Measurements from ENCODE around the gene FRAS1.

FRAS1 gene

GRCh38 chr4:78396613-78397291 lies 339.6 kb downstream of the FRAS1 start:
- no peaks in the 10 kb centered on the region for H4K20me1 ChIP-seq (ENCODE audit: insufficient read depth, low read length)
- H3K36me3 ChIP-seq (ENCODE audit: insufficient read depth, low read length) = no peaks in the 10 kb centered on the region
- H3K79me2 ChIP-seq (ENCODE audit: insufficient read depth, low read length) = no peaks in the 10 kb centered on the region
- no peak overlapping the region for H3K4me3 ChIP-seq (ENCODE audit: low read depth in 1 of 2, low read length in 2 of 2)
- no peak overlapping the region for H3K9ac ChIP-seq (ENCODE audit: low read depth, low read length)
- H3K4me2 ChIP-seq (ENCODE audit: insufficient read depth, low read length) = no peak overlapping the region
- H3K4me1 ChIP-seq (ENCODE audit: insufficient read depth, low read length) = no peaks in the 10 kb centered on the region
- DNase-seq (no peak), ATAC-seq (ENCODE audit: insufficient read depth, low read depth) (no peak)
- H2AFZ ChIP-seq (ENCODE audit: low read depth, low read length) = no peak overlapping the region
- TF ChIP-seq EZH2 (IDR thresholded peaks at IDR 0.05; ENCODE audit: borderline replicate concordance, low read depth, low read length, severe bottlenecking) (no peak), CTCF (IDR thresholded peaks at IDR 0.05; ENCODE audit: borderline replicate concordance, extremely low read depth, low read length, poor library complexity, severe bottlenecking) (no peak)
- peaks cover 4% of the 10 kb centered on the region for H3K9me3 ChIP-seq (ENCODE audit: insufficient read depth, low read length, severe bottlenecking)
- H3K27me3 ChIP-seq (ENCODE audit: insufficient read depth, low read length, poor library complexity) = no peaks in the 10 kb centered on the region
- H3K27ac ChIP-seq (ENCODE audit: low read length) = no peak overlapping the region

- DNase-seq (no peak), ATAC-seq (ENCODE audit: insufficient read depth, low read depth) (no peak)
Observed at GRCh38 chr4:78397292-78397630, 340.1 kb downstream of the FRAS1 start.

GRCh38 chr4:78409612-78410202 lies 352.6 kb downstream of the FRAS1 start:
- DNase-seq = no peak
- Histone ChIP-seq H3K4me2 (ENCODE audit: insufficient read depth, low read length) (no peak overlapping the region), H3K27ac (ENCODE audit: low read length) (no peak overlapping the region), H3K27me3 (ENCODE audit: insufficient read depth, low read length, poor library complexity) (no peaks in the 10 kb centered on the region), H3K9ac (ENCODE audit: low read depth, low read length) (no peak overlapping the region), H3K9me3 (ENCODE audit: insufficient read depth, low read length, severe bottlenecking) (no peaks in the 10 kb centered on the region), H3K36me3 (ENCODE audit: insufficient read depth, low read length) (no peaks in the 10 kb centered on the region), H3K79me2 (ENCODE audit: insufficient read depth, low read length) (no peaks in the 10 kb centered on the region), H3K4me1 (ENCODE audit: insufficient read depth, low read length) (no peaks in the 10 kb centered on the region), H3K4me3 (ENCODE audit: low read depth in 1 of 2, low read length in 2 of 2) (no peak overlapping the region), H4K20me1 (ENCODE audit: insufficient read depth, low read length) (no peaks in the 10 kb centered on the region), H2AFZ (ENCODE audit: low read depth, low read length) (no peak overlapping the region)
- no peak for TF ChIP-seq EZH2 (IDR thresholded peaks at IDR 0.05; ENCODE audit: borderline replicate concordance, low read depth, low read length, severe bottlenecking)
- no peak for TF ChIP-seq CTCF (IDR thresholded peaks at IDR 0.05; ENCODE audit: borderline replicate concordance, extremely low read depth, low read length, poor library complexity, severe bottlenecking)
- ATAC-seq (ENCODE audit: insufficient read depth, low read depth) = no peak

More at GRCh38 chr4:78397292-78397630, 340.1 kb downstream of the FRAS1 start:
- TF ChIP-seq CTCF (IDR thresholded peaks at IDR 0.05; ENCODE audit: borderline replicate concordance, extremely low read depth, low read length, poor library complexity, severe bottlenecking) (no peak), EZH2 (IDR thresholded peaks at IDR 0.05; ENCODE audit: borderline replicate concordance, low read depth, low read length, severe bottlenecking) (no peak)
- Histone ChIP-seq H3K79me2 (ENCODE audit: insufficient read depth, low read length) (no peaks in the 10 kb centered on the region), H4K20me1 (ENCODE audit: insufficient read depth, low read length) (no peaks in the 10 kb centered on the region), H3K4me2 (ENCODE audit: insufficient read depth, low read length) (no peak overlapping the region), H3K4me3 (ENCODE audit: low read depth in 1 of 2, low read length in 2 of 2) (no peak overlapping the region), H3K9ac (ENCODE audit: low read depth, low read length) (no peak overlapping the region), H3K36me3 (ENCODE audit: insufficient read depth, low read length) (no peaks in the 10 kb centered on the region), H3K27me3 (ENCODE audit: insufficient read depth, low read length, poor library complexity) (no peaks in the 10 kb centered on the region), H2AFZ (ENCODE audit: low read depth, low read length) (no peak overlapping the region), H3K4me1 (ENCODE audit: insufficient read depth, low read length) (no peaks in the 10 kb centered on the region), H3K9me3 (ENCODE audit: insufficient read depth, low read length, severe bottlenecking) (peaks cover 4% of the 10 kb centered on the region), H3K27ac (ENCODE audit: low read length) (no peak overlapping the region)

All from DND-41 (cell line).